Nucleus accumbens (tissue), 56 donors: Measurements from ENCODE around the gene PCDH9.

ENCODE experiments used
- DNase-seq, 56 donors: peaks; one replicate each; lab custom pipeline; 2025; lab: John Stamatoyannopoulos, UW

PCDH9 gene

GRCh38 chr13:66518068-66518467 lies 712.1 kb downstream of the PCDH9 start:
- DNase-seq: no peak

- no peak for DNase-seq
These were observed 716.4 kb downstream of the PCDH9 start for GRCh38 chr13:66513728-66514127.

GRCh38 chr13:66509175-66509574 lies 721.0 kb downstream of the PCDH9 start:
- no peak for DNase-seq

- DNase-seq: no peak
These were observed 721.8 kb downstream of the PCDH9 start for GRCh38 chr13:66508153-66508909.

GRCh38 chr13:66506979-66507378 lies 723.2 kb downstream of the PCDH9 start:
- DNase-seq: no peak

- no peak for DNase-seq
These were observed 723.9 kb downstream of the PCDH9 start for GRCh38 chr13:66506051-66506777.

- no peak for DNase-seq
These were observed 726.2 kb downstream of the PCDH9 start for GRCh38 chr13:66503890-66504289.

- no peak for DNase-seq
These were observed 729.0 kb downstream of the PCDH9 start for GRCh38 chr13:66501181-66501580.

GRCh38 chr13:66492479-66492878 lies 737.7 kb downstream of the PCDH9 start:
- no peak for DNase-seq

- no peak for DNase-seq
These were observed 738.9 kb downstream of the PCDH9 start for GRCh38 chr13:66491251-66491650.

GRCh38 chr13:66489586-66489985 lies 740.5 kb downstream of the PCDH9 start:
- DNase-seq: no peak

GRCh38 chr13:66489172-66489571 lies 741.0 kb downstream of the PCDH9 start:
- no peak for DNase-seq

- DNase-seq: no peak
These were observed 746.4 kb downstream of the PCDH9 start for GRCh38 chr13:66483712-66484111.

- no peak for DNase-seq
These were observed 747.3 kb downstream of the PCDH9 start for GRCh38 chr13:66482836-66483235.

- DNase-seq: no peak
These were observed 752.3 kb downstream of the PCDH9 start for GRCh38 chr13:66477816-66478215.

GRCh38 chr13:66475061-66475460 lies 755.1 kb downstream of the PCDH9 start:
- no peak for DNase-seq

- DNase-seq: no peak
These were observed 760.4 kb downstream of the PCDH9 start for GRCh38 chr13:66469745-66470144.

- DNase-seq: no peak
These were observed 761.5 kb downstream of the PCDH9 start for GRCh38 chr13:66468656-66469055.

- DNase-seq: no peak
These were observed 767.9 kb downstream of the PCDH9 start for GRCh38 chr13:66462187-66462586.

- DNase-seq: no peak
These were observed 769.1 kb downstream of the PCDH9 start for GRCh38 chr13:66461021-66461420.

- DNase-seq: no peak
These were observed 770.5 kb downstream of the PCDH9 start for GRCh38 chr13:66459634-66460033.

GRCh38 chr13:66459143-66459542 lies 771.0 kb downstream of the PCDH9 start:
- DNase-seq: no peak
